Measurements from ENCODE around the gene CCDC24. TPM values are rescaled to one million over a fixed set of nuclear protein-coding genes. Genes with fewer than 3 reads are reported as not detected.

CCDC24 gene
- polyA plus RNA-seq, 3 donors = 1.1 to 3.0 (median 1.9) TPM

GRCh38 chr1:43981135-43981491, 10.3 kb upstream of the CCDC24 start:
- peaks cover 22% of the 10 kb centered on the region for H3K79me2 ChIP-seq (ENCODE audit: insufficient read depth, low read length)
- intact Hi-C loops (cut with micrococcal nuclease) = no loop called here
- H4K20me1 ChIP-seq (ENCODE audit: insufficient read depth, low read length) = peaks cover 32% of the 10 kb centered on the region
- H3K27ac ChIP-seq (ENCODE audit: low read depth in 1 of 2, low read length in 2 of 2) = no peak overlapping the region
- Mint-ChIP-seq H3K27ac (no peak overlapping the region), H3K36me3 (peaks cover 27 to 31% of the 10 kb centered on the region in 2 donors), H3K4me3 (no peak overlapping the region), H3K9me3 (peaks cover 0 to 2% (median 0%) of the 10 kb centered on the region in 7 donors), H3K27me3 (ENCODE audit: low read depth in 3 of 3) (peaks cover 4 to 6% (median 4%) of the 10 kb centered on the region in 3 donors), H3K4me1 (peaks cover 57% of the 10 kb centered on the region)
- TF ChIP-seq CTCF (IDR thresholded peaks at IDR 0.05) = no peak
- peaks cover 17 to 23% of the 10 kb centered on the region in 2 donors for H3K36me3 ChIP-seq (replicated peaks in 1 of 2; ENCODE audit: control insufficient read depth in 1 of 2, insufficient read depth in 2 of 2, low read length in 2 of 2)
- no peak overlapping the region for H2AFZ ChIP-seq (ENCODE audit: insufficient read depth, low read depth, low read length, poor library complexity, severe bottlenecking)
- H3K9me3 ChIP-seq (replicated peaks in 1 of 2; ENCODE audit: control insufficient read depth in 1 of 2, insufficient read depth in 1 of 2, low read length in 2 of 2) = no peaks in the 10 kb centered on the region
- H3K9ac ChIP-seq (ENCODE audit: insufficient read depth, low read length, poor library complexity, severe bottlenecking) = no peak overlapping the region
- H3K27me3 ChIP-seq (ENCODE audit: control insufficient read depth in 2 of 2, insufficient read depth in 2 of 2, low read length in 2 of 2) = no peaks in the 10 kb centered on the region
- H3K4me3 ChIP-seq (replicated peaks in 1 of 3; ENCODE audit: low read depth in 2 of 3, low read length in 3 of 3) = no peak overlapping the region
- no peak for DNase-seq
- peaks cover 42 to 58% of the 10 kb centered on the region in 2 donors for H3K4me1 ChIP-seq (ENCODE audit: control insufficient read depth in 1 of 2, insufficient read depth in 2 of 2, low read length in 2 of 2)
- 86% methylated on average over 19 of the region's 20 CpGs for WGBS (ENCODE audit: insufficient coverage)
- no peak overlapping the region for H3K4me2 ChIP-seq (replicated peaks; ENCODE audit: extremely low read depth, low read length, poor library complexity, severe bottlenecking)

- Mint-ChIP-seq H3K27ac (no peak overlapping the region), H3K4me1 (peaks cover 52% of the 10 kb centered on the region), H3K4me3 (no peak overlapping the region), H3K27me3 (ENCODE audit: low read depth in 3 of 3) (peaks cover 4 to 6% (median 4%) of the 10 kb centered on the region in 3 donors), H3K9me3 (peaks cover 0 to 2% (median 0%) of the 10 kb centered on the region in 7 donors), H3K36me3 (peaks cover 22 to 26% of the 10 kb centered on the region in 2 donors)
- TF ChIP-seq CTCF (IDR thresholded peaks at IDR 0.05) = no peak
- H3K36me3 ChIP-seq (replicated peaks in 1 of 2; ENCODE audit: control insufficient read depth in 1 of 2, insufficient read depth in 2 of 2, low read length in 2 of 2) = peaks cover 12 to 18% of the 10 kb centered on the region in 2 donors
- 93% methylated on average over 12 of the region's 20 CpGs for WGBS (ENCODE audit: insufficient coverage)
- H3K4me2 ChIP-seq (replicated peaks; ENCODE audit: extremely low read depth, low read length, poor library complexity, severe bottlenecking) = no peak overlapping the region
- H3K4me3 ChIP-seq (replicated peaks in 1 of 3; ENCODE audit: low read depth in 2 of 3, low read length in 3 of 3) = no peak overlapping the region
- intact Hi-C loops (cut with micrococcal nuclease) = no loop called here
- peaks cover 37 to 53% of the 10 kb centered on the region in 2 donors for H3K4me1 ChIP-seq (ENCODE audit: control insufficient read depth in 1 of 2, insufficient read depth in 2 of 2, low read length in 2 of 2)
- no peak for DNase-seq
- H3K79me2 ChIP-seq (ENCODE audit: insufficient read depth, low read length) = peaks cover 16% of the 10 kb centered on the region
- no peak overlapping the region for H3K27ac ChIP-seq (ENCODE audit: low read depth in 1 of 2, low read length in 2 of 2)
- H3K9me3 ChIP-seq (replicated peaks in 1 of 2; ENCODE audit: control insufficient read depth in 1 of 2, insufficient read depth in 1 of 2, low read length in 2 of 2) = no peaks in the 10 kb centered on the region
- H4K20me1 ChIP-seq (ENCODE audit: insufficient read depth, low read length) = peaks cover 27% of the 10 kb centered on the region
- H3K9ac ChIP-seq (ENCODE audit: insufficient read depth, low read length, poor library complexity, severe bottlenecking) = no peak overlapping the region
- H3K27me3 ChIP-seq (ENCODE audit: control insufficient read depth in 2 of 2, insufficient read depth in 2 of 2, low read length in 2 of 2) = no peaks in the 10 kb centered on the region
- H2AFZ ChIP-seq (ENCODE audit: insufficient read depth, low read depth, low read length, poor library complexity, severe bottlenecking) = no peak overlapping the region
Observed at GRCh38 chr1:43981636-43982035, 9.8 kb upstream of the CCDC24 start.

Data from CD14-positive monocyte (primary cell).